GM21717 (cell line): Measurements from ENCODE around the gene KIF17.

Source experiments
- ATAC-seq: cut with Tn5 transposase; IDR thresholded peaks from one replicate; pipeline ENCODE4 v1.9.1; 2021; ENCODE audit warnings: mild to moderate bottlenecking, moderate library complexity; ENCODE audit not compliant: unreplicated experiment

Gene KIF17

GRCh38 chr1:20633190-20634064 lies 84.4 kb downstream of the KIF17 start, which contains the start of gene PINK1:
TSS of gene PINK1 (plus strand) at chr1:20633458. CDS start at chr1:20633549, 91 bp downstream.
- no peak for ATAC-seq

GRCh38 chr1:20632386-20632785 lies 85.4 kb downstream of the KIF17 start:
- ATAC-seq = no peak

- ATAC-seq = no peak
Measured at GRCh38 chr1:20630729-20631128, 87.1 kb downstream of the KIF17 start.

- ATAC-seq = no peak
Measured at GRCh38 chr1:20626524-20626923, 91.3 kb downstream of the KIF17 start.

GRCh38 chr1:20626098-20626427 lies 91.7 kb downstream of the KIF17 start:
- ATAC-seq = no peak

- ATAC-seq = no peak
Measured at GRCh38 chr1:20625176-20626097, 92.4 kb downstream of the KIF17 start.

- no peak for ATAC-seq
Measured at GRCh38 chr1:20624709-20625108, 93.1 kb downstream of the KIF17 start.

GRCh38 chr1:20621012-20621411 lies 96.8 kb downstream of the KIF17 start:
- ATAC-seq = no peak

GRCh38 chr1:20619999-20620398 lies 97.8 kb downstream of the KIF17 start:
- no peak for ATAC-seq

GRCh38 chr1:20618550-20618949 lies 99.3 kb downstream of the KIF17 start:
- ATAC-seq = no peak

- no peak for ATAC-seq
Measured at GRCh38 chr1:20616847-20617487, 100.8 kb downstream of the KIF17 start.

- no peak for ATAC-seq
Measured at GRCh38 chr1:20615946-20616846, 101.6 kb downstream of the KIF17 start.

- ATAC-seq = no peak
Measured at GRCh38 chr1:20614131-20614579, 103.7 kb downstream of the KIF17 start.
